BJ (cell line): ENCODE measurements around the gene SDCCAG8. TPM values are rescaled to one million over a fixed set of nuclear protein-coding genes. Genes with fewer than 3 reads are reported as not detected.
A peak's percentile ranks its signal among the peaks of the same experiment; 100 is the strongest.
"Not testable (repeated sequence)": the region's sequence is repeated elsewhere in the genome, so short reads cannot be mapped to it uniquely, and the experiment has no call there.

Experiments used
- CTCF ChIA-PET: fragments of 350-600 bp; formaldehyde crosslinking; extraction: SDS; loops from one replicate; lab custom pipeline; 2021; ENCODE audit warnings: antibody characterized with exemption, inconsistent platforms; lab: Yijun Ruan, JAX
- POLR2A ChIA-PET: fragments of 300-600 bp; sonication (Branson Sonifier 250); formaldehyde crosslinking; extraction: SDS; loops from one replicate; lab custom pipeline; 2021; ENCODE audit warnings: antibody characterized with exemption; lab: Charles Lee
- DNase-seq: peaks from one replicate; pipeline ENCODE4 v3.0.0-alpha.2; 2011; ENCODE audit warnings: low read depth
- H3K27me3 ChIP-seq: 2 replicates; pipeline ENCODE4 v1.6.0; 2011; ENCODE audit warnings: low read length; ENCODE audit not compliant: control insufficient read depth, insufficient read depth
- H3K36me3 ChIP-seq: 2 replicates; pipeline ENCODE4 v1.5.1; 2011; ENCODE audit warnings: low read length; ENCODE audit not compliant: control insufficient read depth, insufficient read depth
- H3K4me3 ChIP-seq: 2 replicates; pipeline ENCODE4 v1.5.1; 2011; ENCODE audit warnings: low read depth, mild to moderate bottlenecking, control low read depth, low read length
- polyA minus RNA-seq: library from RNA; depleted of rRNA, polyadenylated mRNA; stranded (reverse); fragments of >200 nt; gene quantifications from 2 replicates; pipeline ENCODE4 v1.2.3, GENCODE V29; 2011; rRNA and poly(A)+ RNA removed
- polyA plus RNA-seq: library from polyadenylated mRNA; depleted of rRNA; stranded (reverse); fragments of >200 nt; gene quantifications from 2 replicates; pipeline ENCODE4 v1.2.3, GENCODE V29; 2011; rRNA removed
- TF ChIP-seq, protein P1 (sequence below): IDR thresholded peaks from 2 replicates; pipeline ENCODE4 v1.5.1; 2011; ENCODE audit warnings: low read depth, mild to moderate bottlenecking, control low read depth, inconsistent platforms, low read length, moderate library complexity; ENCODE audit not compliant: insufficient read depth

The SDCCAG8 gene
- polyA plus RNA-seq (17.0 and 20.5 TPM in 2 replicates), polyA minus RNA-seq (9.9 and 13.4 TPM in 2 replicates)

DNA sequence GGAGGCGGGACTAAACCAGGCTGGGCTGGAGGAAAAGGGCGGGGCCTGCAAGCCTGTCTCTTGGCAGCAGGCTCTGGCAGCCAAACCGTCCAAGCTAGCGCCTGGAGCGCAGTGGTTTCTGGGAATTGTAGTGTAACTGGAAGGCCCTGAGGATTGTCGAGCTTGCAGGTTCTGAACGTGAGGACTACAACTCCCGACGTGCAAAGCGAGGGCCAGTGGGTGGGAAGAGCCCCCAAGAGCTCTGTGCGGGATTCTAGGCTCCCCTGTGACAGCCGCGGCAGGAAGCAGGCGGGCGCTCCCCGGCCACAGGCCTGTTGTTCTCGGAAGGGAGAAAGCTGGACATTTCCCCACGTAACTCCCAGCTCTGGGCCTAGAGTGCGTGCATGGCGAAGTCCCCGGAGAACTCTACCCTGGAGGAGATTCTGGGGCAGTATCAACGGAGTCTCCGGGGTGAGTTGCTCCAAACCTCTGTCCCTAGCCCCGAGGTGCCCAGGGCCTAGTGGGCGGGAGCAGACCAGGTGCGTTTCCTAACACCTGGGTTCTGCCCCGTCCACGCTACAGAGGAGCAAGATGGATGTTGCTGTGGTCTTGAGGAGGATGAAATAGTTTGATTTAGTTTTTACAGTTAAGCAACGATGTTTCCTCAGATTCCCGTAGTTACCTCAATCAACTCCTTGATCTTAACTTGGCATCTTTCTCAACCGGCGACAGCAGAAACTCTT is at the start of gene SDCCAG8:
Gene SDCCAG8, plus strand, starts transcription at position 251 of the 722 bp plus-strand sequence. Its CDS starts 133 bp downstream, at position 384.
- H3K36me3 ChIP-seq, result no peaks in the 10 kb centered on the region
- ChIA-PET POLR2A (interaction anchor here (0.6 to 2.2 kb wide), 3 partner anchors 9 to 1244 kb away, joined by 3 to 10 read pairs (median 8); no protein-coding TSS in a partner anchor), CTCF (interaction anchor here (0.6 to 1.0 kb wide), 3 partner anchors 13 to 1044 kb away, joined by 3 to 6 read pairs (median 4); no protein-coding TSS in a partner anchor)
- no peaks in the 10 kb centered on the region for H3K27me3 ChIP-seq
- DNase-seq, result peak; percentile 99
- TF ChIP-seq, protein P1, sequence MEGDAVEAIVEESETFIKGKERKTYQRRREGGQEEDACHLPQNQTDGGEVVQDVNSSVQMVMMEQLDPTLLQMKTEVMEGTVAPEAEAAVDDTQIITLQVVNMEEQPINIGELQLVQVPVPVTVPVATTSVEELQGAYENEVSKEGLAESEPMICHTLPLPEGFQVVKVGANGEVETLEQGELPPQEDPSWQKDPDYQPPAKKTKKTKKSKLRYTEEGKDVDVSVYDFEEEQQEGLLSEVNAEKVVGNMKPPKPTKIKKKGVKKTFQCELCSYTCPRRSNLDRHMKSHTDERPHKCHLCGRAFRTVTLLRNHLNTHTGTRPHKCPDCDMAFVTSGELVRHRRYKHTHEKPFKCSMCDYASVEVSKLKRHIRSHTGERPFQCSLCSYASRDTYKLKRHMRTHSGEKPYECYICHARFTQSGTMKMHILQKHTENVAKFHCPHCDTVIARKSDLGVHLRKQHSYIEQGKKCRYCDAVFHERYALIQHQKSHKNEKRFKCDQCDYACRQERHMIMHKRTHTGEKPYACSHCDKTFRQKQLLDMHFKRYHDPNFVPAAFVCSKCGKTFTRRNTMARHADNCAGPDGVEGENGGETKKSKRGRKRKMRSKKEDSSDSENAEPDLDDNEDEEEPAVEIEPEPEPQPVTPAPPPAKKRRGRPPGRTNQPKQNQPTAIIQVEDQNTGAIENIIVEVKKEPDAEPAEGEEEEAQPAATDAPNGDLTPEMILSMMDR, result no peak
- peak within 1 kb of the TSS; percentile 83 for H3K4me3 ChIP-seq

DNA sequence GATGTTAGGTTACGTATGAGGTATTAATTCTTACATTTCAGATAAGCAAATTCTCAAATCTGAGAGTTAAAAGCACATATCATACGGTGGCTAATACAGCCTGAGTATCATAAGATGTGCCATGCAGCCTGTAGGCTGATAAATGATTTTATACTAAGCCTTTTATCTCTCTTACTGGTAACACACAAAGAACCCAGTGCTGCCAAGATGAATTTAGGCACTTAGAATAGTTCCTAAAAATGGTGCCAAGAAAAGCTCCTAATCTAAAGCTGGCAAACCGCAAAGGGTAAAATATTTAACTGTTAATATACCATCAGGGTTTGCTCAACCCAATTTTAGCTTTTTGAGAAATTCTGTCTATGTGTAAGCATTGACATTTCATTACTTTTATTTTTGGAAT is 43.9 kb upstream of the SDCCAG8 start:
- CTCF ChIA-PET, H3K36me3 ChIP-seq, POLR2A ChIA-PET: not testable (repeated sequence)

GRCh38 chr1:243213045-243213787 is 42.6 kb upstream of the SDCCAG8 start:
- ChIA-PET CTCF (no interaction called here), POLR2A (no interaction called here)
- TF ChIP-seq, protein P1, result no peak

More for the DNA sequence above, 43.9 kb upstream of the SDCCAG8 start:
- H3K4me3 ChIP-seq, H3K27me3 ChIP-seq, DNase-seq: not testable (repeated sequence)

GRCh38 chr1:243215276-243215875 is 40.5 kb upstream of the SDCCAG8 start:
- H3K4me3 ChIP-seq, H3K27me3 ChIP-seq, CTCF ChIA-PET, DNase-seq, H3K36me3 ChIP-seq: not testable (repeated sequence)
- POLR2A ChIA-PET, result interaction anchor here (0.8 kb wide), 1 partner anchor 40 kb away, joined by 3 read pairs; the partner anchor contains the start of gene SDCCAG8

More at GRCh38 chr1:243213045-243213787, 42.6 kb upstream of the SDCCAG8 start:
- Histone ChIP-seq H3K27me3 (no peaks in the 10 kb centered on the region), H3K36me3 (peaks cover 3% of the 10 kb centered on the region), H3K4me3 (no peak overlapping the region)
- DNase-seq, result peak; percentile 57

DNA sequence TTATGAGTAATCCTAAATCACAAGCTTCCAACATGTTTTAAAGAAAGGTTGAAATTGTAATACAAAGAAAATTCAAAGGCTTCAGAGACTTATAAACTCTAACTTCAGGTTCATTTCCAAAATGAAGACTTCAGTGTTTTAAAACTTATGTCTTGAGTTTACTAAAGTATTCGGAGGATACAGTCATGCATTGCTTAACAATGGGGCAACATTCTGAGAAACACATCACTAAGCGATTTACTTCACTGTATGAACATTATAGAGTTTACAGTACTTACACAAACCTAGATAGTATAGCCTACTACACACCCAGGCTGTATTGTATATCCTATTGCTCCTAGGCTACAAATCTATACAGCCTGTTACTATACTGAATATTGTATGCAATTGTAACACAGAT is 39.1 kb upstream of the SDCCAG8 start:
- POLR2A ChIA-PET, result no interaction called here
- Histone ChIP-seq H3K27me3 (no peaks in the 10 kb centered on the region), H3K4me3 (no peak overlapping the region), H3K36me3 (peaks cover 4% of the 10 kb centered on the region)
- TF ChIP-seq, protein P1, result no peak
- CTCF ChIA-PET, result no interaction called here
- no peak for DNase-seq
